HT-29 (cell line): ENCODE measurements around the gene OLIG1. TPM values are rescaled to one million over a fixed set of nuclear protein-coding genes. Genes with fewer than 3 reads are reported as not detected.

Experiments
- DNase-seq: peaks from one replicate; pipeline ENCODE4 v3.0.0-alpha.2; 2015; ENCODE audit warnings: low spot score
- total RNA-seq: library from RNA; depleted of rRNA; stranded (reverse); fragments of >200 nt; shearing (Covaris generic); gene quantifications from 2 replicates; pipeline ENCODE4 v1.2.3, GENCODE V29; 2014; rRNA removed

OLIG1 gene
- not detected in 2 replicates for total RNA-seq

GRCh38 chr21:33069994-33070743, at the start of gene OLIG1:
Gene OLIG1 (plus strand): TSS chr21:33070141. CDS start chr21:33070247, 106 bp downstream.
- no peak for DNase-seq

GRCh38 chr21:33020558-33021100, 49.3 kb upstream of the OLIG1 start:
- DNase-seq: no peak

GRCh38 chr21:33021150-33021549, 48.8 kb upstream of the OLIG1 start:
- no peak for DNase-seq

- DNase-seq: no peak
Observed at GRCh38 chr21:33021667-33022066, 48.3 kb upstream of the OLIG1 start.

- DNase-seq: no peak
Observed at GRCh38 chr21:33022489-33022827, 47.5 kb upstream of the OLIG1 start.

GRCh38 chr21:33022828-33023573, 46.9 kb upstream of the OLIG1 start:
- DNase-seq: no peak

- DNase-seq: no peak
Observed at GRCh38 chr21:33023574-33024200, 46.3 kb upstream of the OLIG1 start.

- no peak for DNase-seq
Observed at GRCh38 chr21:33024201-33025103, 45.5 kb upstream of the OLIG1 start.

- no peak for DNase-seq
Observed at GRCh38 chr21:33025106-33025488, 44.8 kb upstream of the OLIG1 start.

- DNase-seq: no peak
Observed at GRCh38 chr21:33025489-33026442, 44.2 kb upstream of the OLIG1 start, which contains the start of gene OLIG2. Gene OLIG2 (plus strand): TSS chr21:33025935. CDS start chr21:33026863, 928 bp downstream.

- DNase-seq: no peak
Observed at GRCh38 chr21:33026443-33026858, 43.5 kb upstream of the OLIG1 start.

GRCh38 chr21:33026878-33027400, 43.0 kb upstream of the OLIG1 start:
- DNase-seq: no peak

GRCh38 chr21:33027401-33028286, 42.3 kb upstream of the OLIG1 start:
- no peak for DNase-seq

GRCh38 chr21:33028287-33028670, 41.7 kb upstream of the OLIG1 start:
- no peak for DNase-seq

- no peak for DNase-seq
Observed at GRCh38 chr21:33028773-33029384, 41.1 kb upstream of the OLIG1 start.

GRCh38 chr21:33029385-33029921, 40.5 kb upstream of the OLIG1 start:
- DNase-seq: no peak

GRCh38 chr21:33029975-33030461, 39.9 kb upstream of the OLIG1 start:
- DNase-seq: no peak

GRCh38 chr21:33030633-33031032, 39.3 kb upstream of the OLIG1 start:
- no peak for DNase-seq
